GM21360 (cell line): Measurements from ENCODE around the gene OXLD1.
"Not testable (repeated sequence)": the region's sequence is repeated elsewhere in the genome, so short reads cannot be mapped to it uniquely, and the experiment has no call there.

Experiments
- ATAC-seq: cut with Tn5 transposase; IDR thresholded peaks from one replicate; pipeline ENCODE4 v1.9.1; 2021; ENCODE audit warnings: mild to moderate bottlenecking, moderate library complexity; ENCODE audit not compliant: unreplicated experiment

OXLD1 gene

DNA sequence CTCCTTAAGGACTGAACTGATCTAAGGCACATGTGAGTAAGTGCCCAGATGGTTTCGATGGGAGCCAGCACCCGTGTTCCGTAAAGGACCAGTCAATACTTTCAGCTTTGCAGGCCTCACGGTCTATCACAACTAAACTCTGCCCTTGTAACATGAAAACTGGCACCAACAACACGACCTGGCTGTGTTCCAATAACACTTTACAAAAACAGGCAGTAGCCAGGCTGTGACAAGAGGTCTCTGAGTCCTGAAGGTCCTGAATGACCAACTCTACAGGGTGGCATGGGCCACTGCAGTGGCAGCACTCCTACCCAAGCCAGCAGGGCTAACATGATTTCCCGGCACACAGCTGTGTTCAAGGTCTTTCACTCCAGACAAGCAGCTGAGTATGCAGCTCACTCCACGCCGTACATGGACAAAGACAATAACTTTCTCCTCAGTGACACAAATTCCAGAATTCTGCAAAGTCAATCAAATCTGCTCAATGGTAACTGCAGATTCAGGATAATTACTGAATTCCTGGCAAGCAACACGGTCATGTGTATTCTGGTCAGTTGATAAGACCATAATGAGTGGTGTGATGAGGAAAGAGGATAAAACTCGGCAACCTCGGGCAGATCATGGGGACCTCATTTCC lies 44.8 kb downstream of the OXLD1 start:
- ATAC-seq, result no peak

DNA sequence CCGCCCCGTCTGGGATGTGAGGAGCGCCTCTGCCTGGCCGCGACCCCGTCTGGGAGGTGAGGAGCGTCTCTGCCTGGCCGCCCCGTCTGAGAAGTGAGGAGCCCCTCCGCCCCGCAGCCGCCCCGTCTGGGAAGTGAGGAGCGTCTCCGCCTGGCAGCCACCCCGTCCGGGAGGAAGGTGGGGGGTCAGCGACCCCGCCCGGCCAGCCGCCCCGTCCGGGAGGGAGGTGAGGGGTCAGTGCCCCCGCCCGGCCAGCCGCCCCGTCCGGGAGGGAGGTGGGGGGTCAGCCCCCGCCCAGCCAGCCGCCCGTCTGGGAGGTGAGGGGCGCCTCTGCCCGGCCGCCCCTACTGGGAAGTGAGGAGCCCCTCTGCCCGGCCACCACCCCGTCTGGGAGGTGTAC lies 48.1 kb downstream of the OXLD1 start:
- ATAC-seq, result not testable (repeated sequence)

DNA sequence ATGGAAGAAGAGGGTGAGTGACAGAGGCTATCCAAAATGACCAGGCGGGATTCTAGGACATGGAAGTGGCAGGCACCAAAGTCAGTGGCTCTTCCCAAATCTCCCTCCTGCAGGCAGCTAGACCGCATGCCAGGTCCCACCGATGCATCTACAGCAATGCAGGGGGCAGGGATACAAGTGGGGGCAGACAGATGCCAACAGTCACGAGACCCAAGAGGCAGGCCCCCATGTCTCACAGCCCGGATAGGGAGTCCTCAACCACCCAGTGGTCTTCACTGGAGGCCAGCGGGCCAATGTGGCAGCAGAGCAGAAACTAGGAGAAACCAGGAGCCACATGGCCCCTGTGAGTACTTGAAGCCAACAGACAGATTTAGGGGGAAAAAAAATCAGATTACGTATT lies 49.5 kb downstream of the OXLD1 start:
- ATAC-seq, result no peak

DNA sequence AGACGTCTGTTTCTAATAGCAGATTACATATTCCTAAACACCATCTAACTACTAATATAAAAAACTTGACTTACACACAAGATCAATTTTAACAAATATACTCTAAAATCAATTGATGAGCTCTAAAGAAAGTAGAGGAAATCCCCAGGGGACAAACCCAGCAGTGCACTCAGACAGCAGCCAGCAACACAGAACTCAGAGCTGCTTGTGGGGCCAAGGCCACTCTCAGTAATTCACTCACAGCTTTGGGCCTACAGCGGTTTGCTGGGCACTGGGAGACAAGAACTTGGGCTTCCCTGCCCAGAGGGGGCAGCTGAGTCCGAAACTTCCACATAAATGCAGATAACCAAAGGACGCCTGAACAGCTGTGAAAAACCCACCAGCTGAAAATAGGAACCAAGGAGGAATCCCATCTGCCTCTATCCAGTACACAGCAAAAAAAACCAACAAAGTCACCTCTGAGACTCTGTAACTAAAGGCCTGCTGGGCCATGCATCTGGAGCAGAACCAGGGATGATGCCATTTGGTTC lies 50.9 kb downstream of the OXLD1 start:
- no peak for ATAC-seq
